DMS153 (cell line): ENCODE data around the gene HELQ.

ENCODE experiments used
- DNase-seq: peaks from one replicate; lab custom pipeline; 2025; lab: John Stamatoyannopoulos, UW

HELQ gene

DNA sequence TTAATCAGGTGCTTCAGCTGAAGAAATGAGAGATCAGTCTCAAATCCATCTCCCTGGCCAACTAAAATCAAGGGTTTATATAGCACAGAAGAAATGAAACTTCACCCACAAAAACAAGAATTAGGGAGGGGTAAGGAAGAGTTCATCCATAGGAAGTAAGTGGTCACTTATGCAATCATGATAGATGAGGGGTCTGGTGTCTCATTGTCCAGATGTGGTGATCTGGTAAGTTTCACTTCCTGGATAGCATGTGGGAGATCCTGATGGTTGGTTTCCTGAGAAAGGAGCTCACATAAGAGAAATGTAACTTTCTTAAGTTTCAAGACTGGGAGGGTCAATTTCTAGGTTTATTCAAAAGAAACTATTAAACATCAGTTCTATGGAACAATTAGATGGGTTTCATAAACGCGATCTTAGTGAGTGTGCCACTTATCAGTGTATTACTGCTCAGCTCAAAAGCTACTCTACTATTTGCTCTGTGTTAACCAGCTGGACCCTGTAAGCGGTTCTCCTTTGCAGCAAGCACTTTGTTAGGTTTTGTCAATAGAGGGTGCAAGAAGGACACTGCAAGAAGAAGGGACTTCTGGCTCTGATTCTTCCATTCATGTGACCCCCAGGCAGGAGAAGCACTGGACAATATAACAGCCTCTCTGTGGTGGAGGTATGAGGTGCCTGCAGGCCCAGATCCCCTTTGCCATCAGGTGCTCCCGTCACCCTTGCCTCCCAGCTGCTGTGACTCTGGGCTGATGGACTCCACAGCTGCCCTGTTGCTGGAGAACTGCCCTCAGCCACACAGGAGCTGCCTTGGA, 85.6 kb downstream of the HELQ start:
- no peak for DNase-seq

DNA sequence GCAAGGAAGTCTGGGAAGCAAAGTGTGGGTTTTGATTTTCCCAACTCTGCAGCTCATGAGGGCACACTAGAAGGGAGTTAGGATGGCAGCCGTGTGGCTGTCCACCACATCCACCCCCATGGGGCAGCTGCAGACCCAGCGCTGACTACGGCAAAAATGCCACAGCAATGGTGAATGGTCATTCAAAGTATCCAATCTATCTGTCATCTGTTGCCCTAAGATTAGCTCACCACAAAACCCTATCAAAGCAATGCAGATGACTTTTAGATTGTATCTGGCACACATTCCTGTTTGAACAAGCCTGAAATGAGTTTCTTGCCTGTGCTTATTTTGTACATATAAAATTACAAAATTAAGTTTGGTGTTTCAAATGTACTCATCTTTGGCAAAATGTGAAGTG, 91.3 kb downstream of the HELQ start:
- no peak for DNase-seq

DNA sequence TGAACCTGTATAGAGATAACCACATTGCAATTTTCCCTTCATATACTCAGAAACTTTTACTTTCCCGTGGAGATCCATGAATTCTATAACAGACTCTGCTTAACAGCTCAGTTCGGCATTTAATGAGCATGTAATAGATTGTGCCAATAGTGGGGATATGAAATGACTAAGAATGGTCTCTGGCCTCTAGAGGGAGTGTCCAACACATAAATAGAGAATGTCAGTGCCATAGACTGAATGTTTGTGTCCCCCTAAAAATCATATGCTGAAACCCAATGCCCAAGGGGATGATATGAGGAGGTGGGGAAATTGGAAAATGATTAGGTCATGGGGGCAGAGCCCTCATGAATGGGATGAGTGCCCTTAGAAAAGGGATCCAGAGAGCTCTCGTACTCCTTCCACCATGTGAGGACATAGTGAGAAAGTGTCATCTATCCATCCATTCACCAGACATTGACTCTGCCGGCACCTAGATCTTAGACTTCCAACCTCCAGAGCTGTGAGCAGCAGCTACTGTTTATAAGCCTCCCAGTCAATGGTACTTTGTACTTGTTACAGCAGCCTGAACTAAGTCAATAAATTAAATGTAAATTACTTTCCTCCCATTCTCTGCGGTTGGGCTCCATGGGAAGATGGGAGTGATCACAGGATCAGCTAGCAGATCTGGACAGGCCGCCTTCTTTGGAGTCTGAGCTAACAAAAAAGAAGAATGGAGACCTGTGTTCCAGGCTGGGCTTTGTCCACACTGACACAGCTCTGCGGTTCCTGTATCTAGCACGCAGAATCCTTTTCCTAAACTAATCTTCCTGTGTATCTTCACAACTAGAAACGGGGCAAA, 92.9 kb downstream of the HELQ start:
- peak; percentile 63 for DNase-seq

DNA sequence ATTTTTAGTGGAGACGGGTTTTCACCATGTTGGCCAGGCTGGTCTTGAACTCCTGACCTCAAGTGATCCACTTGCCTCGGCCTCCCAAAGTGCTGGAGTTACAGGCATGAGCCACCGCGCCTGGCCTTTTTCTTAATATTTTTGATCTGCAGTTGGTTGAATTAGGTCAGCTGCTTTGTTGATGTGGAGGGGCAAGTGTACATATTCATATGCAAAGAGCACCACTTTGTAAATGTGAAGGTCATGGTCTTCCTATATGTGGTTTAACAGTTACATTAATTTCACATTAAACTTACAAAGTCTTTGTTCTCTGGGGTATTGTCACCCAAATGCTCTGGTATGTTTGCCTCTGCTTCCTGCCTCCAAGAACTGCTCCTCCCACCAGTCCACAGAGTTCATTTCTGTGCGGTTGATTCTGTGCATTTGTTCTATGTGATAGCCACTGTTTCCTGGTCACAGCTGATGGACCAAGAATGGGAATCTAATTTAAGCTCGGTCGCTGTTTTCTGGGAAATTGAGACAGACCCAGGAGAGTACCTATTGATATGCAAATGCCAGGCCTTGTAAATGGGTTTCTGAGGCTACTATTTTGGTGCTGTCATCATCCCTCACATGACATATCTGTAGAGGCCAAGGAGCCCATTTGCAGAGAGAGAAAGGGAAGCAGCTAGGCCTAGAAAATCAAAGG, 94.1 kb downstream of the HELQ start:
- DNase-seq: no peak

DNA sequence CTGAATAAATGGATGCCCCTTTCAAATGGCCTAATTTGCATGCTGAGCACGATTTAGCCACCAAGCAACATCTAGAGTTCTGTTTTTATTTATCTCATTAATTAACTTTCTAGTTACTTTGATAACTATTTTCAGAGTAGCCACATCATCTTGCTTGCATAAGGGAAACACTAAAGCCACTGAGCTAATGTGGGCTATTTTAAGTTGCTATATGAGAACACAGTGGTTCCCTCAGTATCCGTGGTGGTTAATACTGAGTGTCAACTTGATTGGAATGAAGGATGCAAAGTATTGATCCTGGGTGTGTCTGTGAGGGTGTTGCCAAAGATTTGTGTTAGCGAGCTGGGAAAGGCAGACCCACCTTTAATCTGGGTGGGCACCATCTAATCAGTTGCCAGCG, 95.6 kb downstream of the HELQ start:
- no peak for DNase-seq

DNA sequence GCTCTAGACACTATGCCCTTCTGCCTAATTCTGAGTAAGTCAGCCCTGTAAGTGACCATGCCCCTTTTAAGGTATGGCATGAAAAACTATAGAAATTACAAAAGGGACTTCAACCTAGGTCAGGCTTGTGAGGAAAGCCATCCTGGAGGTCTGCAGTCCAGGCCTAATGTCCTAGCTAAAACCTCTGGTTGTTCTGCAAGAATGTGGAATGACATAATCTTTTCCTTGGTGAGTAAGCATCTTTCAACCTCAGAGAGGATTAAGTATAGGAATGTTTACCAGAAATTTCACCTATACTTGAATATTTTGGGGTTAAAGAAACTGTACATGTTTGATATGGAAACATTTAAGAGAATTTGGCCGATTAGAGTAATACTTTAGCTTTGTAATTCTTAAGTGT, 97.2 kb downstream of the HELQ start:
- no peak for DNase-seq
